Neural cell (in vitro differentiated cells): ENCODE results near the gene ANKRD13C. TPM values are rescaled to one million over a fixed set of nuclear protein-coding genes. Genes with fewer than 3 reads are reported as not detected.
"Not testable (repeated sequence)": the region's sequence is repeated elsewhere in the genome, so short reads cannot be mapped to it uniquely, and the experiment has no call there.

Experiments
- H2AFZ ChIP-seq: fragments of 200-600, 300-800 bp; sonication (generic), shearing (Covaris generic); 2 replicates; pipeline ENCODE4 v1.6.0; 2014; ENCODE audit warnings: low read depth, mild to moderate bottlenecking, antibody characterized with exemption, low read length, moderate library complexity
- H3F3A ChIP-seq: fragments of 200-600 bp; shearing (Covaris generic); 2 replicates; pipeline ENCODE4 v1.6.1; 2016; ENCODE audit warnings: mild to moderate bottlenecking, moderate library complexity, mixed read lengths, antibody characterized with exemption, low read length; ENCODE audit not compliant: insufficient read depth, poor library complexity, severe bottlenecking
- H3K27ac ChIP-seq: fragments of 200-600, 300-800 bp; sonication (generic), shearing (Covaris generic); 2 replicates; pipeline ENCODE4 v1.5.1; 2014; ENCODE audit warnings: mild to moderate bottlenecking, low read length, moderate library complexity
- H3K27me3 ChIP-seq: fragments of 300-800, 200-600 bp; sonication (generic), shearing (Covaris generic); 2 replicates; pipeline ENCODE4 v1.6.0; 2014; ENCODE audit warnings: mild to moderate bottlenecking, low read depth, low read length, moderate library complexity; ENCODE audit not compliant: insufficient read depth
- H3K36me3 ChIP-seq: fragments of 300-800, 200-600 bp; sonication (generic), shearing (Covaris generic); 2 replicates; pipeline ENCODE4 v1.5.1; 2014; ENCODE audit warnings: mild to moderate bottlenecking, antibody characterized with exemption, low read length, moderate library complexity; ENCODE audit not compliant: insufficient read depth
- H3K4me2 ChIP-seq: fragments of 300-800, 200-600 bp; sonication (generic), shearing (Covaris generic); 2 replicates; pipeline ENCODE4 v1.6.0; 2014; ENCODE audit warnings: mild to moderate bottlenecking, low read length
- H3K4me3 ChIP-seq: fragments of 300-800, 200-600 bp; sonication (generic), shearing (Covaris generic); 2 replicates; pipeline ENCODE4 v1.5.1; 2014; ENCODE audit warnings: mild to moderate bottlenecking, low read length, moderate library complexity
- H3K79me2 ChIP-seq: fragments of 200-600 bp; shearing (Covaris generic); replicated peaks from 2 replicates; pipeline ENCODE4 v1.6.0; 2014; ENCODE audit warnings: mild to moderate bottlenecking, low read length, moderate library complexity; ENCODE audit not compliant: insufficient read depth
- H3K9ac ChIP-seq: fragments of 300-800, 200-600 bp; sonication (generic), shearing (Covaris generic); 2 replicates; pipeline ENCODE4 v1.6.1; 2016; ENCODE audit warnings: mild to moderate bottlenecking, low read length, mixed read lengths
- H3K9me2 ChIP-seq: fragments of 200-600 bp; shearing (Covaris generic); 2 replicates; pipeline ENCODE4 v1.6.1; 2016; ENCODE audit warnings: mild to moderate bottlenecking, low read length, mixed read lengths; ENCODE audit not compliant: insufficient read depth
- H3K9me3 ChIP-seq: fragments of 200-600, 300-800 bp; sonication (generic), shearing (Covaris generic); 2 replicates; pipeline ENCODE4 v1.6.1; 2016; ENCODE audit warnings: mild to moderate bottlenecking, mixed run types, low read length, moderate library complexity, mixed read lengths
- H4K20me1 ChIP-seq: fragments of 200-600 bp; shearing (Covaris generic); 2 replicates; pipeline ENCODE4 v1.6.1; 2016; ENCODE audit warnings: mild to moderate bottlenecking, mixed run types; ENCODE audit not compliant: insufficient read depth
- EP300 ChIP-seq: fragments of 450-650 bp; conservative IDR thresholded peaks from 2 replicates; pipeline ENCODE4 v1.6.1; 2014; ENCODE audit warnings: antibody characterized with exemption, mild to moderate bottlenecking, moderate library complexity; ENCODE audit not compliant: poor library complexity, severe bottlenecking
- EZH2 ChIP-seq: fragments of 200-600, 300-800 bp; shearing (Covaris generic), sonication (generic); IDR thresholded peaks from 2 replicates; pipeline ENCODE4 v1.6.1; 2014; ENCODE audit warnings: antibody characterized with exemption, low read length, borderline replicate concordance, mild to moderate bottlenecking; ENCODE audit not compliant: insufficient read depth, poor library complexity, severe bottlenecking
- MXI1 ChIP-seq: fragments of 450-650 bp; conservative IDR thresholded peaks from 2 replicates; pipeline ENCODE4 v1.6.1; 2014; ENCODE audit warnings: antibody characterized with exemption, mild to moderate bottlenecking; ENCODE audit not compliant: poor library complexity, severe bottlenecking
- POLR2AphosphoS5 ChIP-seq: IDR thresholded peaks from 2 replicates; pipeline ENCODE4 v1.6.1; 2012
- RAD21 ChIP-seq: fragments of 450-650 bp; conservative IDR thresholded peaks from 2 replicates; pipeline ENCODE4 v1.6.1; 2014; ENCODE audit warnings: antibody characterized with exemption, mild to moderate bottlenecking, moderate library complexity
- SMC3 ChIP-seq: fragments of 450-650 bp; conservative IDR thresholded peaks from 2 replicates; pipeline ENCODE4 v1.6.1; 2014; ENCODE audit warnings: antibody characterized with exemption, mild to moderate bottlenecking, moderate library complexity; ENCODE audit not compliant: poor library complexity
- TAF1 ChIP-seq: IDR thresholded peaks from 2 replicates; pipeline ENCODE4 v1.6.1; 2012; ENCODE audit warnings: low read depth
- polyA plus RNA-seq: library from polyadenylated mRNA; depleted of rRNA; stranded (reverse); fragments of >200 nt; gene quantifications from 2 replicates; pipeline ENCODE4 v1.2.3, GENCODE V29; 2014
- TF ChIP-seq, protein P1 (sequence below): IDR thresholded peaks from 2 replicates; pipeline ENCODE4 v1.6.1; 2012; ENCODE audit warnings: borderline replicate concordance
- TF ChIP-seq, protein P2 (sequence below): fragments of 450-650 bp; IDR thresholded peaks from 2 replicates; pipeline ENCODE4 v1.5.1; 2014; ENCODE audit warnings: antibody characterized with exemption, mild to moderate bottlenecking, moderate library complexity; ENCODE audit not compliant: poor library complexity, severe bottlenecking

ANKRD13C gene
- polyA plus RNA-seq, 1 donor from 2014 or later: 53.3 TPM

DNA sequence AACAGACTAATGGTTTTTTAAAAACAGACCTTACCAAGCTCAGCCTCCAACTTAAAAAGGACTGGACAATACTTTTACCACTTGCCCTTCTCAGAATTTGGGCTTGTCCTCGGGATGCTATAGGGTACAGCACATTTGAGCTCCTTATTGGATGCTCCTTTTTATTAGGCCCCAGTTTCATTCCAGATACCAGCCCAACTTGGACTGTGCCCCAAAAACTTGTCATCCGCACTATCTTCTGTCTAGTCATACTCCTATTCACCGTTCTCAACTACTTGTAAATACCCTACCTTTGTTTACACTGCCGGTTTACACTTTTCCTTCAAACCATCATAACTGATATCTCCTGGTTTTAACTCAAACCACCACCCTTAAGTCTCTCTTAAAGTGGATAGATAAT, 17.9 kb upstream of the ANKRD13C start:
- Histone ChIP-seq H3K9ac (no peak overlapping the region), H3K27me3 (no peaks in the 10 kb centered on the region), H3K27ac (no peak overlapping the region), H3K4me3 (no peak overlapping the region), H3K36me3 (no peaks in the 10 kb centered on the region), H2AFZ (no peak overlapping the region), H3K79me2 (no peaks in the 10 kb centered on the region), H4K20me1 (no peaks in the 10 kb centered on the region), H3K9me3 (no peaks in the 10 kb centered on the region), H3F3A (no peaks in the 10 kb centered on the region), H3K9me2 (no peaks in the 10 kb centered on the region), H3K4me2 (no peak overlapping the region)
- TF ChIP-seq, protein P1, sequence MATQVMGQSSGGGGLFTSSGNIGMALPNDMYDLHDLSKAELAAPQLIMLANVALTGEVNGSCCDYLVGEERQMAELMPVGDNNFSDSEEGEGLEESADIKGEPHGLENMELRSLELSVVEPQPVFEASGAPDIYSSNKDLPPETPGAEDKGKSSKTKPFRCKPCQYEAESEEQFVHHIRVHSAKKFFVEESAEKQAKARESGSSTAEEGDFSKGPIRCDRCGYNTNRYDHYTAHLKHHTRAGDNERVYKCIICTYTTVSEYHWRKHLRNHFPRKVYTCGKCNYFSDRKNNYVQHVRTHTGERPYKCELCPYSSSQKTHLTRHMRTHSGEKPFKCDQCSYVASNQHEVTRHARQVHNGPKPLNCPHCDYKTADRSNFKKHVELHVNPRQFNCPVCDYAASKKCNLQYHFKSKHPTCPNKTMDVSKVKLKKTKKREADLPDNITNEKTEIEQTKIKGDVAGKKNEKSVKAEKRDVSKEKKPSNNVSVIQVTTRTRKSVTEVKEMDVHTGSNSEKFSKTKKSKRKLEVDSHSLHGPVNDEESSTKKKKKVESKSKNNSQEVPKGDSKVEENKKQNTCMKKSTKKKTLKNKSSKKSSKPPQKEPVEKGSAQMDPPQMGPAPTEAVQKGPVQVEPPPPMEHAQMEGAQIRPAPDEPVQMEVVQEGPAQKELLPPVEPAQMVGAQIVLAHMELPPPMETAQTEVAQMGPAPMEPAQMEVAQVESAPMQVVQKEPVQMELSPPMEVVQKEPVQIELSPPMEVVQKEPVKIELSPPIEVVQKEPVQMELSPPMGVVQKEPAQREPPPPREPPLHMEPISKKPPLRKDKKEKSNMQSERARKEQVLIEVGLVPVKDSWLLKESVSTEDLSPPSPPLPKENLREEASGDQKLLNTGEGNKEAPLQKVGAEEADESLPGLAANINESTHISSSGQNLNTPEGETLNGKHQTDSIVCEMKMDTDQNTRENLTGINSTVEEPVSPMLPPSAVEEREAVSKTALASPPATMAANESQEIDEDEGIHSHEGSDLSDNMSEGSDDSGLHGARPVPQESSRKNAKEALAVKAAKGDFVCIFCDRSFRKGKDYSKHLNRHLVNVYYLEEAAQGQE: no peak
- TF ChIP-seq TAF1 (no peak), EP300 (no peak), POLR2AphosphoS5 (no peak), MXI1 (no peak), SMC3 (no peak), RAD21 (no peak), EZH2 (no peak)
- TF ChIP-seq, protein P2, sequence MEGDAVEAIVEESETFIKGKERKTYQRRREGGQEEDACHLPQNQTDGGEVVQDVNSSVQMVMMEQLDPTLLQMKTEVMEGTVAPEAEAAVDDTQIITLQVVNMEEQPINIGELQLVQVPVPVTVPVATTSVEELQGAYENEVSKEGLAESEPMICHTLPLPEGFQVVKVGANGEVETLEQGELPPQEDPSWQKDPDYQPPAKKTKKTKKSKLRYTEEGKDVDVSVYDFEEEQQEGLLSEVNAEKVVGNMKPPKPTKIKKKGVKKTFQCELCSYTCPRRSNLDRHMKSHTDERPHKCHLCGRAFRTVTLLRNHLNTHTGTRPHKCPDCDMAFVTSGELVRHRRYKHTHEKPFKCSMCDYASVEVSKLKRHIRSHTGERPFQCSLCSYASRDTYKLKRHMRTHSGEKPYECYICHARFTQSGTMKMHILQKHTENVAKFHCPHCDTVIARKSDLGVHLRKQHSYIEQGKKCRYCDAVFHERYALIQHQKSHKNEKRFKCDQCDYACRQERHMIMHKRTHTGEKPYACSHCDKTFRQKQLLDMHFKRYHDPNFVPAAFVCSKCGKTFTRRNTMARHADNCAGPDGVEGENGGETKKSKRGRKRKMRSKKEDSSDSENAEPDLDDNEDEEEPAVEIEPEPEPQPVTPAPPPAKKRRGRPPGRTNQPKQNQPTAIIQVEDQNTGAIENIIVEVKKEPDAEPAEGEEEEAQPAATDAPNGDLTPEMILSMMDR: no peak

DNA sequence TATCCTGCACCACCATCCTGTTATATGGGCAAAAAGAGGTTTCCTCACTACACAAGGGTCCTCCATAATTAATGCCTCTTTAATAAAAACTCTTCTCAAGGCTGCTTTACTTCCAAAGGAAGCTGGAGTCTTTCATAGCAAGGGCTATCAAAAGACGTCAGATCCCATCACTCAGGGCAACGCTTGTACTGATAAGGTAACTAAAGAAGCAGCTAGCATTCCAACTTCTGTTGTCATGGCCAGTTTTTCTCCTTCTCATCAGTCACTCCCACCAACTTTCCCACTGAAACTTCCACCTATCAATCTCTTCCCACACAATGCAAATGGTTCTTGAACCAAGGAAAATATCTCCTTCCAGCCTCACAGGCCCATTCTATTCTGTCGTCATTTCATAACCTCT, 17.1 kb upstream of the ANKRD13C start:
- not testable (repeated sequence) for H3K27ac ChIP-seq, H3K79me2 ChIP-seq, H3K9me2 ChIP-seq, H3K4me2 ChIP-seq, H3K27me3 ChIP-seq, H3K9ac ChIP-seq, H2AFZ ChIP-seq, H3F3A ChIP-seq, H4K20me1 ChIP-seq, H3K9me3 ChIP-seq, H3K36me3 ChIP-seq, H3K4me3 ChIP-seq

DNA sequence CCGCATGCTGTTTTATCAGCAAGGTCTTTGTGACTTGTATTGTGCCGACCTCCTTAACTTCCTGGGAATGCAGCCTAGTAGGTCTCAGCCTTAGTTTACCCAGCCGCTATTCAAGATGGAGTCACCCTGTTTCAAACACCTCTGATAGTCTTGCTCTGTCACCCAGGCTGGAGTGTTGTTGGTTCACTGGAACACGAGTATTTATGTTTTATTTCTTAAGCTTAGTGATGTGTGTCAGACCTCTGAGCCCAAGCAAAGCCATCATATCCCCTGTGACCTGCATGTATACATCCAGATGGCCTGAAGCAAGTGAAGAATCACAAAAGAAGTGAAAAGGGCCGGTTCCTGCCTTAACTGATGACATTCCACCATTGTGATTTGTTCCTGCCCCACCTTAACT, 12.9 kb upstream of the ANKRD13C start:
- not testable (repeated sequence) for H3K27me3 ChIP-seq, H4K20me1 ChIP-seq, H3K36me3 ChIP-seq, H3K79me2 ChIP-seq, H3F3A ChIP-seq, H3K27ac ChIP-seq, H3K4me3 ChIP-seq, H2AFZ ChIP-seq, H3K9me2 ChIP-seq, H3K4me2 ChIP-seq, H3K9me3 ChIP-seq, H3K9ac ChIP-seq

DNA sequence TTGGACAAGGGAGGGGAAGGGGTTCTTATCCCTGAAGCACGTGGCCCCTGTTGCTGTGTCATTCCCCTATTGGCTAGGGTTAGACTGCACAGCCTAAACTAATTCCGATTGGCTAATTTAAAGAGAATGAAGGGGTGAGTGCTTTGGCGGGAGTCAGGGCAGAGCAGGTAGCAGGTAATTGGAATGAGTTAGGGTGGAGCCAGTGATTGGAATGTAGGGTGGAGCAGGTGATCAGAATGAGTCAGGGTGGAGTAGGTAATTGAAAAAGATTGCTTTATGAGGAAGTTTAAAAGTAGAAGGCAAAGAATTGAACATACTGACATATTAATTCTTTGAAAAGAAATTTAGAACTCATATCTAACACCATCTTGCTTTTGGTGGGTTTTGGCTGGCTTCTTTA, 12.5 kb upstream of the ANKRD13C start:
- not testable (repeated sequence) for H3K9me2 ChIP-seq, H3K79me2 ChIP-seq, H3F3A ChIP-seq, H4K20me1 ChIP-seq, H3K27ac ChIP-seq, H3K4me2 ChIP-seq, H3K9ac ChIP-seq, H3K36me3 ChIP-seq, H3K27me3 ChIP-seq, H2AFZ ChIP-seq, H3K9me3 ChIP-seq, H3K4me3 ChIP-seq

DNA sequence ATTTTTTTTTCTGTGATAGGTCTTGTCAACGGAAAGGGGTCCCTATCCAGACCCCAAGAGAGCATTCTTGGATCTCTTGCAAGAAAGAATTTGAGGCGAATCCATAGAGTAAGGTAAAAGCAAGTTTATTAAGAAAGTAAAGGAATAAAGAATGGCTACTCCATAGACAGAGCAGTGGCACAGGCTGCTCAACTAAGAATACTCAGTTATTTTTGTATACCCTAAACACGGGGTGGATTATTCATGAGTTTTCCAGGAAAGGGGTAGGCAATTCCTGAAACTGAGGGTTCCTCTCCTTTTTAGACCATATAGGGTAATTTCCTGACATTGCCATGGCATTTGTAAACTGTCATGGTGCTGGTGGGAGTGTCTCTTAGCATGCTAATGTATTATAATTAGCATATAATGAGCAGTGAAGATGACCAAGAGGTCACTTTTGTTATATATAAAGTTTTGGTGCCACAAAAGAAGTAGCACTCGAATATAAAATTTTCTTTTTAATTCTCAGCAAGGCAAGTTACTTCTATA, 12.0 kb upstream of the ANKRD13C start:
- not testable (repeated sequence) for H4K20me1 ChIP-seq, H3K4me2 ChIP-seq, H2AFZ ChIP-seq, H3K36me3 ChIP-seq, H3K27me3 ChIP-seq, H3K4me3 ChIP-seq, H3K79me2 ChIP-seq, H3K9me2 ChIP-seq, H3K27ac ChIP-seq, H3F3A ChIP-seq, H3K9me3 ChIP-seq, H3K9ac ChIP-seq
